GM12873 (cell line): ENCODE data around the gene SIRT7.

Experiments
- TF ChIP-seq, protein P1 (sequence below): IDR thresholded peaks from 2 replicates; pipeline ENCODE4 v1.5.1; 2012; ENCODE audit warnings: low read depth, mild to moderate bottlenecking, moderate library complexity, low read length, control low read depth; ENCODE audit not compliant: insufficient read depth; ENCODE audit errors: missing control alignments

Gene SIRT7

GRCh38 chr17:81948635-81949378 lies 30.8 kb upstream of the SIRT7 start:
- TF ChIP-seq, protein P1, sequence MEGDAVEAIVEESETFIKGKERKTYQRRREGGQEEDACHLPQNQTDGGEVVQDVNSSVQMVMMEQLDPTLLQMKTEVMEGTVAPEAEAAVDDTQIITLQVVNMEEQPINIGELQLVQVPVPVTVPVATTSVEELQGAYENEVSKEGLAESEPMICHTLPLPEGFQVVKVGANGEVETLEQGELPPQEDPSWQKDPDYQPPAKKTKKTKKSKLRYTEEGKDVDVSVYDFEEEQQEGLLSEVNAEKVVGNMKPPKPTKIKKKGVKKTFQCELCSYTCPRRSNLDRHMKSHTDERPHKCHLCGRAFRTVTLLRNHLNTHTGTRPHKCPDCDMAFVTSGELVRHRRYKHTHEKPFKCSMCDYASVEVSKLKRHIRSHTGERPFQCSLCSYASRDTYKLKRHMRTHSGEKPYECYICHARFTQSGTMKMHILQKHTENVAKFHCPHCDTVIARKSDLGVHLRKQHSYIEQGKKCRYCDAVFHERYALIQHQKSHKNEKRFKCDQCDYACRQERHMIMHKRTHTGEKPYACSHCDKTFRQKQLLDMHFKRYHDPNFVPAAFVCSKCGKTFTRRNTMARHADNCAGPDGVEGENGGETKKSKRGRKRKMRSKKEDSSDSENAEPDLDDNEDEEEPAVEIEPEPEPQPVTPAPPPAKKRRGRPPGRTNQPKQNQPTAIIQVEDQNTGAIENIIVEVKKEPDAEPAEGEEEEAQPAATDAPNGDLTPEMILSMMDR: no peak

GRCh38 chr17:81947189-81947588 lies 29.2 kb upstream of the SIRT7 start, which contains the start of gene MYADML2:
Gene MYADML2, minus strand, starts transcription at chr17:81947233. Its CDS starts 5,492 bp downstream, at chr17:81941741.
- TF ChIP-seq, protein P1: no peak

DNA sequence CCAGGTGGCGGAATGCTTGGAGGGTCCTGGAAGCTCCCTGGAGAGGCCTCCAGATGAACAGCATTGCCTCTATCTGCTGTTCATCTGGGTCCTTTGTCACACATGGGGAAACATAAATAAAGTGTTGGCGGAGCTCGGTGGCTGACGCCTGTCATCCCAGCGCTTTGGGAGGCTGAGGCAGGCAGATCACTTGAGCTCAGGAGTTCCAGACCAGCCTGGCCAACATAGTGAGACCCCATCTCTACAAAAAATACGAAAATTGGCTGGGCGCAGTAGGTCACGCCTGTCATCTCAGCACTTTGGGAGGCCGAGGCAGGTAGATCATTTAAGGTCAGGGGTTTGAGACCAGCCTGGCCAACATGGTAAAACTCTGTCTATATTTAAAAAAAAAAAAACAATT lies 26.9 kb upstream of the SIRT7 start:
- TF ChIP-seq, protein P1: no peak

- TF ChIP-seq, protein P1: no peak
Measured at GRCh38 chr17:81942167-81942553, 24.2 kb upstream of the SIRT7 start.

DNA sequence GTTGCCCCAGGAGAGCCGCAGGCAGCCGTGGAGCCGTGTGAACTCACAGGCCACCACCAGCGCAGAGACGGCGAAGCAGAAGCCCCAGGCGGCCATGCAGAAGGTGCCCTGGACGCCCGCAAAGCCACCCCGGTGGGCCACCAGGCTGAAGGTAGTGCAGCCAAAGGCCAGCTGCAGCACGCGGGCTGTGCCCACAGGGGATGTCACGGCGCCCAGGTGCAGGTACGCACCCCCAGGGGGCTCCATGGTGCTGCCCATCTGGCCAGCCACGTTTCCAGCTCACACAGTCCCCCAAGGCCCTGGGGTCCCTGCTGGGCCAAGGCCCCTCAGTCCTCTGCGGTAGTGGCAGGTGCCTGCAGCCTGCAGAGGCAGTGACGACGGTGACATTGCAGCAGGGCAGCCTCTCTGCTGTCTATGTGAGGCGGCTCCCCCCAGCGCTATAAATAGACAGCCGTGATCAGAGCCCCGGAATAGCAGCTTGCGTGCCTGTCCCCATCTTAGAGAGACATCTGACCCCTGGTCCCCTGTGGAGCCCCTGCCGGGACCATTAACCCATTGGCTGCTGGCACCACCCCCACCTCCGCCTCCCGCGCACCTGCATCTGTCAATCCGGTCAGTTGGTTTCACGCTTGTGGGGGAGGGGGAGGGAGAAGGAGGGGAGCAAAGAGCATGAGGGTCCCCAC lies 23.6 kb upstream of the SIRT7 start:
- TF ChIP-seq, protein P1: no peak

GRCh38 chr17:81940538-81941483 lies 22.8 kb upstream of the SIRT7 start:
- TF ChIP-seq, protein P1: no peak
